HepG2 (cell line): ENCODE measurements around the gene WDR87. TPM values are rescaled to one million over a fixed set of nuclear protein-coding genes. Genes with fewer than 3 reads are reported as not detected.

ENCODE experiments used
- BORCS8-MEF2B ChIP-seq: sonication (generic); formaldehyde crosslinking; IDR thresholded peaks from 2 replicates; pipeline ENCODE4 v1.8.0; 2022; ENCODE audit warnings: mild to moderate bottlenecking, missing genetic modification reagents
- CCDC6 ChIP-seq: sonication (generic); formaldehyde crosslinking; IDR thresholded peaks from 2 replicates; pipeline ENCODE4 v1.8.1; 2022; ENCODE audit warnings: mild to moderate bottlenecking, missing genetic modification reagents, moderate library complexity
- CENPT ChIP-seq: sonication (generic); formaldehyde crosslinking; IDR thresholded peaks from 2 replicates; pipeline ENCODE4 v1.8.0; 2022; ENCODE audit warnings: low read depth, mild to moderate bottlenecking, moderate library complexity, missing genetic modification reagents
- FOXJ3 ChIP-seq: sonication (generic); formaldehyde crosslinking; IDR thresholded peaks from 2 replicates; pipeline ENCODE4 v1.4.0; 2020; ENCODE audit warnings: missing genetic modification reagents, mild to moderate bottlenecking, borderline replicate concordance
- FOXK1 ChIP-seq: sonication (generic); formaldehyde crosslinking; IDR thresholded peaks from 2 replicates; pipeline ENCODE4 v1.4.0; 2020; ENCODE audit warnings: low read depth, missing genetic modification reagents, borderline replicate concordance
- MAX ChIP-seq: IDR thresholded peaks from 2 replicates; pipeline ENCODE4 v1.6.1; 2012; ENCODE audit warnings: inconsistent platforms
- PREB ChIP-seq: sonication (generic); formaldehyde crosslinking; IDR thresholded peaks from 2 replicates; pipeline ENCODE4 v1.4.0; 2020; ENCODE audit warnings: missing genetic modification reagents
- RBM22 ChIP-seq: fragments of 200-400 bp; formaldehyde crosslinking; optimal IDR thresholded peaks from 2 replicates; pipeline ENCODE3; 2017; ENCODE audit warnings: mild to moderate bottlenecking, low read length, moderate library complexity
- REST ChIP-seq, 2 experiments: IDR thresholded peaks; 2 replicates each; pipeline ENCODE4 v1.6.1; 2011 to 2012; ENCODE audit warnings: low read length in 2 of 2, borderline replicate concordance in 1 of 2, low read depth in 1 of 2, mild to moderate bottlenecking in 1 of 2, moderate library complexity in 1 of 2
- TSC22D2 ChIP-seq: sonication (generic); formaldehyde crosslinking; IDR thresholded peaks from 2 replicates; pipeline ENCODE4 v1.5.1; 2020; ENCODE audit warnings: missing genetic modification reagents, mild to moderate bottlenecking, borderline replicate concordance
- ZFP36L1 ChIP-seq: sonication (generic); formaldehyde crosslinking; IDR thresholded peaks from 2 replicates; pipeline ENCODE4 v1.8.0; 2022; ENCODE audit warnings: mild to moderate bottlenecking, missing genetic modification reagents, moderate library complexity
- ZNF292 ChIP-seq: sonication (generic); formaldehyde crosslinking; IDR thresholded peaks from 2 replicates; pipeline ENCODE4 v1.8.1; 2022; ENCODE audit warnings: mild to moderate bottlenecking, low read depth, missing genetic modification reagents, borderline replicate concordance
- ZNF556 ChIP-seq: sonication (generic); formaldehyde crosslinking; IDR thresholded peaks from 2 replicates; pipeline ENCODE4 v1.4.0; 2020; ENCODE audit warnings: mild to moderate bottlenecking, missing genetic modification reagents, borderline replicate concordance
- ZNF569 ChIP-seq: sonication (generic); formaldehyde crosslinking; IDR thresholded peaks from 2 replicates; pipeline ENCODE4 v1.5.0; 2020; ENCODE audit warnings: mild to moderate bottlenecking, missing genetic modification reagents, moderate library complexity, borderline replicate concordance
- ZNF589 ChIP-seq: sonication (generic); formaldehyde crosslinking; conservative IDR thresholded peaks from 2 replicates; pipeline ENCODE4 v1.8.0; 2022; ENCODE audit warnings: mild to moderate bottlenecking, moderate library complexity, missing genetic modification reagents
- polyA plus RNA-seq, 8 experiments: library from polyadenylated mRNA; depleted of rRNA in 3 of 8; stranded (reverse) in 7 of 8; unstranded in 1 of 8; fragments of >200 nt; fragmentation: Illumina TruSeq in 4 of 8; extraction: Trizol in 4 of 8; gene quantifications; 2 replicates each; pipeline versions ENCODE4 v1.2.1 to v1.2.3, GENCODE V29; 2011 to 2016; ENCODE audit warnings: low read depth in 4 of 8, missing spikeins in 1 of 8, mixed read lengths in 1 of 8; ENCODE audit not compliant: insufficient read depth in 1 of 8
- total RNA-seq, 5 experiments: library from RNA; depleted of rRNA; stranded (reverse); fragments of >200 nt; fragmentation: Illumina TruSeq; extraction: Trizol; gene quantifications; 2 replicates each; pipeline ENCODE4 v1.2.3, GENCODE V29; 2016; ENCODE audit warnings: low read depth in 1 of 5
- TF ChIP-seq, protein P1 (sequence below): sonication (generic); formaldehyde crosslinking; IDR thresholded peaks from 2 replicates; pipeline ENCODE4 v1.4.0; 2020; ENCODE audit warnings: missing genetic modification reagents
- TF ChIP-seq, protein P2 (sequence below): sonication (generic); formaldehyde crosslinking; IDR thresholded peaks from 2 replicates; pipeline ENCODE4 v1.5.0; 2020; ENCODE audit warnings: missing genetic modification reagents

WDR87 gene
- total and polyA plus RNA-seq, 2 of the 13 experiments (the other 11 are each of a cell fraction or from before 2014, with no cell fraction given), result not detected

- TF ChIP-seq TSC22D2 (CRISPR knock-in tag) (0 out of 2 replicates have a peak, but pooled peaks have one; percentile 51), PREB (CRISPR knock-in tag) (no peak), ZNF569 (CRISPR knock-in tag) (no peak), CENPT (no peak), ZNF556 (peak; percentile 73; the same call in 1 of the 2 replicates), ZNF589 (CRISPR knock-in tag) (no peak), FOXJ3 (CRISPR knock-in tag) (no peak; the same call in 1 of the 2 replicates), ZFP36L1 (CRISPR knock-in tag) (no peak; the same call in 1 of the 2 replicates), ZNF292 (0 out of 2 replicates have a peak, but pooled peaks have one; percentile 34), MAX (no peak; the same call in none of the 2 replicates), CCDC6 (CRISPR knock-in tag) (peak; percentile 61; the same call in 1 of the 2 replicates), BORCS8-MEF2B (CRISPR knock-in tag) (peak; percentile 68; the same call in 1 of the 2 replicates), FOXK1 (CRISPR knock-in tag) (peak; percentile 61; the same call in 1 of the 2 replicates), REST (IDR thresholded peaks at IDR 0.05; ENCODE audit: borderline replicate concordance in 1 of 2, low read depth in 1 of 2, low read length in 2 of 2) (peak in 1 of 2 experiments; percentile 21; a peak in 1 of 4 replicates), RBM22 (no peak)
- TF ChIP-seq, protein P1, sequence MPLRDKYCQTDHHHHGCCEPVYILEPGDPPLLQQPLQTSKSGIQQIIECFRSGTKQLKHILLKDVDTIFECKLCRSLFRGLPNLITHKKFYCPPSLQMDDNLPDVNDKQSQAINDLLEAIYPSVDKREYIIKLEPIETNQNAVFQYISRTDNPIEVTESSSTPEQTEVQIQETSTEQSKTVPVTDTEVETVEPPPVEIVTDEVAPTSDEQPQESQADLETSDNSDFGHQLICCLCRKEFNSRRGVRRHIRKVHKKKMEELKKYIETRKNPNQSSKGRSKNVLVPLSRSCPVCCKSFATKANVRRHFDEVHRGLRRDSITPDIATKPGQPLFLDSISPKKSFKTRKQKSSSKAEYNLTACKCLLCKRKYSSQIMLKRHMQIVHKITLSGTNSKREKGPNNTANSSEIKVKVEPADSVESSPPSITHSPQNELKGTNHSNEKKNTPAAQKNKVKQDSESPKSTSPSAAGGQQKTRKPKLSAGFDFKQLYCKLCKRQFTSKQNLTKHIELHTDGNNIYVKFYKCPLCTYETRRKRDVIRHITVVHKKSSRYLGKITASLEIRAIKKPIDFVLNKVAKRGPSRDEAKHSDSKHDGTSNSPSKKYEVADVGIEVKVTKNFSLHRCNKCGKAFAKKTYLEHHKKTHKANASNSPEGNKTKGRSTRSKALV (CRISPR knock-in tag), result no peak
- TF ChIP-seq, protein P2, sequence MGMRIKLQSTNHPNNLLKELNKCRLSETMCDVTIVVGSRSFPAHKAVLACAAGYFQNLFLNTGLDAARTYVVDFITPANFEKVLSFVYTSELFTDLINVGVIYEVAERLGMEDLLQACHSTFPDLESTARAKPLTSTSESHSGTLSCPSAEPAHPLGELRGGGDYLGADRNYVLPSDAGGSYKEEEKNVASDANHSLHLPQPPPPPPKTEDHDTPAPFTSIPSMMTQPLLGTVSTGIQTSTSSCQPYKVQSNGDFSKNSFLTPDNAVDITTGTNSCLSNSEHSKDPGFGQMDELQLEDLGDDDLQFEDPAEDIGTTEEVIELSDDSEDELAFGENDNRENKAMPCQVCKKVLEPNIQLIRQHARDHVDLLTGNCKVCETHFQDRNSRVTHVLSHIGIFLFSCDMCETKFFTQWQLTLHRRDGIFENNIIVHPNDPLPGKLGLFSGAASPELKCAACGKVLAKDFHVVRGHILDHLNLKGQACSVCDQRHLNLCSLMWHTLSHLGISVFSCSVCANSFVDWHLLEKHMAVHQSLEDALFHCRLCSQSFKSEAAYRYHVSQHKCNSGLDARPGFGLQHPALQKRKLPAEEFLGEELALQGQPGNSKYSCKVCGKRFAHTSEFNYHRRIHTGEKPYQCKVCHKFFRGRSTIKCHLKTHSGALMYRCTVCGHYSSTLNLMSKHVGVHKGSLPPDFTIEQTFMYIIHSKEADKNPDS (CRISPR knock-in tag), result no peak
These were observed 708 bp upstream of the WDR87 start, which contains the start of gene SIPA1L3 (continued) for GRCh38 chr19:37906869-37907734.
